Liver (tissue), 9 donors: Measurements from ENCODE around the gene FGD5. TPM values are rescaled to one million over a fixed set of nuclear protein-coding genes. Genes with fewer than 3 reads are reported as not detected.

Experiments
- DNase-seq: peaks from one replicate; pipeline ENCODE4 v3.0.0-alpha.2; 2017; ENCODE audit warnings: low spot score
- H3K27ac ChIP-seq, 2 donors: one replicate each; pipeline ENCODE4 v1.7.0; 2013; ENCODE audit warnings: inconsistent platforms in 2 of 2, low read length in 2 of 2, control low read depth in 1 of 2, low read depth in 1 of 2, mild to moderate bottlenecking in 1 of 2
- H3K27me3 ChIP-seq, 4 donors: one replicate each; pipeline versions ENCODE4 v1.6.1 to v1.7.0; 2013; ENCODE audit warnings: low read length in 3 of 4, inconsistent platforms in 1 of 4, mild to moderate bottlenecking in 1 of 4, moderate library complexity in 1 of 4; ENCODE audit not compliant: control insufficient read depth in 4 of 4, insufficient read depth in 4 of 4
- H3K36me3 ChIP-seq, 4 donors: one replicate each; pipeline versions ENCODE4 v1.6.1 to v1.7.0; 2013; ENCODE audit warnings: low read length in 3 of 4, mild to moderate bottlenecking in 3 of 4, low read depth in 1 of 4, moderate library complexity in 1 of 4; ENCODE audit not compliant: control insufficient read depth in 4 of 4, insufficient read depth in 3 of 4
- H3K4me1 ChIP-seq, 4 donors: one replicate each; pipeline versions ENCODE4 v1.6.1 to v1.7.0; 2013; ENCODE audit warnings: low read length in 3 of 4, mild to moderate bottlenecking in 3 of 4, moderate library complexity in 1 of 4; ENCODE audit not compliant: control insufficient read depth in 4 of 4, insufficient read depth in 4 of 4
- H3K4me3 ChIP-seq, 3 donors: one replicate each; pipeline versions ENCODE4 v1.6.1 to v1.7.0; 2013; ENCODE audit warnings: low read length in 3 of 3, control low read depth in 1 of 3, low read depth in 1 of 3, mild to moderate bottlenecking in 1 of 3
- H3K9ac ChIP-seq, 2 donors: one replicate each; pipeline ENCODE4 v1.7.0; 2013; ENCODE audit warnings: low read length in 2 of 2, mild to moderate bottlenecking in 2 of 2, moderate library complexity in 2 of 2, control low read depth in 1 of 2, low read depth in 1 of 2
- H3K9me3 ChIP-seq, 4 donors: one replicate each; pipeline versions ENCODE4 v1.6.1 to v1.7.0; 2013; ENCODE audit warnings: low read length in 3 of 4; ENCODE audit not compliant: control insufficient read depth in 4 of 4
- CTCF ChIP-seq: fragments of 150-350 bp; IDR thresholded peaks from 2 replicates; pipeline ENCODE4 v1.5.1; 2017; ENCODE audit warnings: improper control_type of control experiment, low read depth, low read length; ENCODE audit not compliant: missing input control
- EGR1 ChIP-seq, 2 donors: IDR thresholded peaks; 2 replicates each; pipeline ENCODE4 v1.6.1; 2016 to 2018; ENCODE audit warnings: antibody characterized with exemption in 2 of 2, low read depth in 2 of 2
- FOXA1 ChIP-seq: IDR thresholded peaks from 2 replicates; pipeline ENCODE4 v1.6.1; 2016; ENCODE audit warnings: antibody characterized with exemption
- FOXA2 ChIP-seq: IDR thresholded peaks from 2 replicates; pipeline ENCODE4 v1.6.1; 2016; ENCODE audit warnings: antibody characterized with exemption
- GABPA ChIP-seq, 2 donors: IDR thresholded peaks in 1 of 2; conservative IDR thresholded peaks in 1 of 2; 2 replicates each; pipeline ENCODE4 v1.6.1; 2016; ENCODE audit warnings: antibody characterized with exemption in 2 of 2, mild to moderate bottlenecking in 1 of 2, moderate library complexity in 1 of 2
- HNF4A ChIP-seq, 2 donors: conservative IDR thresholded peaks; 2 replicates each; pipeline ENCODE4 v1.6.1; 2016; ENCODE audit warnings: antibody characterized with exemption in 2 of 2, mild to moderate bottlenecking in 2 of 2
- HNF4G ChIP-seq: IDR thresholded peaks from 2 replicates; pipeline ENCODE4 v1.6.1; 2016; ENCODE audit warnings: antibody characterized with exemption
- MAX ChIP-seq: IDR thresholded peaks from 2 replicates; pipeline ENCODE4 v1.6.1; 2016; ENCODE audit warnings: antibody characterized with exemption
- NR2F2 ChIP-seq: IDR thresholded peaks from 2 replicates; pipeline ENCODE4 v1.6.1; 2016; ENCODE audit warnings: antibody characterized with exemption
- RAD21 ChIP-seq, 2 donors: IDR thresholded peaks; 2 replicates each; pipeline ENCODE4 v1.6.1; 2016; ENCODE audit warnings: antibody characterized with exemption in 2 of 2, mild to moderate bottlenecking in 2 of 2
- REST ChIP-seq: IDR thresholded peaks from 2 replicates; pipeline ENCODE4 v1.6.1; 2016; ENCODE audit warnings: antibody characterized with exemption, mild to moderate bottlenecking
- RXRA ChIP-seq, 2 donors: IDR thresholded peaks; 2 replicates each; pipeline ENCODE4 v1.6.1; 2017 to 2018; ENCODE audit warnings: antibody characterized with exemption in 2 of 2, mild to moderate bottlenecking in 1 of 2
- SP1 ChIP-seq: IDR thresholded peaks from 2 replicates; pipeline ENCODE4 v1.6.1; 2018; ENCODE audit warnings: antibody characterized with exemption, mild to moderate bottlenecking
- TAF1 ChIP-seq: conservative IDR thresholded peaks from 2 replicates; pipeline ENCODE4 v1.6.1; 2016; ENCODE audit warnings: antibody characterized with exemption, mild to moderate bottlenecking
- YY1 ChIP-seq: IDR thresholded peaks from 2 replicates; pipeline ENCODE4 v1.6.1; 2016; ENCODE audit warnings: antibody characterized with exemption, mild to moderate bottlenecking
- ZBTB33 ChIP-seq: IDR thresholded peaks from 2 replicates; pipeline ENCODE4 v1.6.1; 2016; ENCODE audit warnings: antibody characterized with exemption
- WGBS: extraction: QIAGEN DNeasy Blood & Tissue Kit; methylation state at CpG from one replicate; pipeline ENCODE4 v1.1.7; 2013; 5-methylcytosine and 5-hydroxymethylcytosine counted together
- polyA plus RNA-seq, 2 donors: library from polyadenylated mRNA; stranded (reverse) in 1 of 2; unstranded in 1 of 2; fragments of 200-250 nt in 1 of 2; fragments of >200 nt in 1 of 2; fragmentation: Nextera tagmentation in 1 of 2; extraction: Ambion mirVana in 1 of 2; gene quantifications; one replicate each; pipeline versions ENCODE4 v1.2.1 to v1.2.3, GENCODE V29; 2013 to 2015
- total RNA-seq, 2 donors: library from RNA; depleted of rRNA; stranded (reverse); fragments of >200 nt; gene quantifications; one replicate each; pipeline ENCODE4 v1.2.3, GENCODE V29; 2014
- donor health status: healthy.
- donor health status: healthy.
- donor health status: healthy.
- donor health status: healthy.
- donor health status: healthy.

The FGD5 gene
- total and polyA plus RNA-seq, 4 donors = 2.0 to 6.3 (median 3.1) TPM

- TF ChIP-seq ZBTB33 (no peak), GABPA (IDR thresholded peaks at IDR 0.05 in 1 of 2, conservative IDR thresholded peaks at IDR 0.05 in 1 of 2) (no peak), YY1 (no peak), HNF4A (conservative IDR thresholded peaks at IDR 0.05) (no peak)
Observed at GRCh38 chr3:14969671-14970070, 150.9 kb downstream of the FGD5 start (continued).

GRCh38 chr3:14976317-14976716 lies 157.6 kb downstream of the FGD5 start:
- no peak overlapping the region for H3K4me3 ChIP-seq
- TF ChIP-seq NR2F2 = peak; percentile 58
- no peak for TF ChIP-seq FOXA1
- no peak for TF ChIP-seq FOXA2
- no peak for TF ChIP-seq CTCF
- no peak for DNase-seq
- WGBS = 69% methylated on average over 1 of the region's 1 CpG
- no peak overlapping the region for H3K27ac ChIP-seq
- no peaks in the 10 kb centered on the region for H3K9me3 ChIP-seq
- H3K27me3 ChIP-seq = no peaks in the 10 kb centered on the region
- H3K36me3 ChIP-seq = peaks cover 0 to 7% (median 1%) of the 10 kb centered on the region in 4 donors
- H3K4me1 ChIP-seq = no peaks in the 10 kb centered on the region
- no peak overlapping the region for H3K9ac ChIP-seq

GRCh38 chr3:14980689-14981088 lies 161.9 kb downstream of the FGD5 start:
- Histone ChIP-seq H3K9me3 (no peaks in the 10 kb centered on the region), H3K4me3 (no peak overlapping the region), H3K27ac (no peak overlapping the region), H3K9ac (no peak overlapping the region), H3K4me1 (no peaks in the 10 kb centered on the region), H3K36me3 (no peaks in the 10 kb centered on the region), H3K27me3 (no peaks in the 10 kb centered on the region)
- WGBS = 88% methylated on average over 4 of the region's 4 CpGs
- TF ChIP-seq RAD21 (IDR thresholded peaks at IDR 0.05) (no peak), REST (no peak), FOXA1 (no peak), TAF1 (no peak), FOXA2 (no peak), HNF4A (conservative IDR thresholded peaks at IDR 0.05) (no peak), YY1 (no peak), MAX (no peak), HNF4G (no peak), NR2F2 (no peak), RXRA (IDR thresholded peaks at IDR 0.05) (no peak), SP1 (no peak), CTCF (no peak), EGR1 (IDR thresholded peaks at IDR 0.05; ENCODE audit: low read depth in 2 of 2) (no peak), GABPA (IDR thresholded peaks at IDR 0.05 in 1 of 2, conservative IDR thresholded peaks at IDR 0.05 in 1 of 2) (no peak)
- no peak for DNase-seq
